GM19395 (cell line): ENCODE results near the gene MGAT4B.
A peak's percentile ranks its signal among the peaks of the same experiment; 100 is the strongest.

Experiments
- ATAC-seq: cut with Tn5 transposase; IDR thresholded peaks from one replicate; pipeline ENCODE4 v1.9.1; 2021; ENCODE audit warnings: mild to moderate bottlenecking, moderate library complexity; ENCODE audit not compliant: unreplicated experiment

MGAT4B gene

GRCh38 chr5:179812997-179813607 lies 6.4 kb upstream of the MGAT4B start:
- no peak for ATAC-seq

DNA sequence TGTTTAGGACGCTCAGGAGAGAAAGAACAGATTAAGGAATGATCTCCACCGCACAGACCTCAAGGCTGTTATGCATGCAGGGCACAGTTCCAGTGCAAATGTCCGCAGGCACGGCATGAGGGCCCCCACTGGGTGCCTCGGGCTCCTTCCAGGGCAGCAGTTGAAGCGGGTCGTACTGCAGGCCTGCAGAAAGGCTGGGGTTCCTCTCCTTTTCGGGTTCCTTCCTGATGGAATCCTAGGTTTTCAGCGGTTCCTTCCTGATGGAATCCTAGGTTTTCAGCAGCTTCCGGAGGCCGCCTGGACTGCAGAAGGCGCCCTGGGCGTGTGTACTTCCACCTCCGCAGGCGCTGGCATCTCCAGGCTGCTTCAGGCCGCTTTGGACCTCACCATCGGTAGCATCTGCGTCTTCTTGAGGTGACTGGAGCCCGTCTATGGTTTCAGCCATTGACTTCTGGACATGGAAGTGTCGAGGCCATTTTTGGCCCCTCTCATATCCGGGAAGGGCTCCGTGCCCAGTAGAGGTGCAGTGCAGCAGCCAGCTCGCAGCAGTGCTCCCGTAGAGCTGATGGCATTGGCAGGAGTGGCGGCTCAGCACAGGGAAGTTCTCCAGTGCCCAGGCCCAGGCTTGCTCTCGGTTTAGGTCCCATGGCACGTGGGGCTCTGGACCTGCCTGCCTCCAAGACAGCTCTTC lies 5.6 kb upstream of the MGAT4B start:
- ATAC-seq: no peak

DNA sequence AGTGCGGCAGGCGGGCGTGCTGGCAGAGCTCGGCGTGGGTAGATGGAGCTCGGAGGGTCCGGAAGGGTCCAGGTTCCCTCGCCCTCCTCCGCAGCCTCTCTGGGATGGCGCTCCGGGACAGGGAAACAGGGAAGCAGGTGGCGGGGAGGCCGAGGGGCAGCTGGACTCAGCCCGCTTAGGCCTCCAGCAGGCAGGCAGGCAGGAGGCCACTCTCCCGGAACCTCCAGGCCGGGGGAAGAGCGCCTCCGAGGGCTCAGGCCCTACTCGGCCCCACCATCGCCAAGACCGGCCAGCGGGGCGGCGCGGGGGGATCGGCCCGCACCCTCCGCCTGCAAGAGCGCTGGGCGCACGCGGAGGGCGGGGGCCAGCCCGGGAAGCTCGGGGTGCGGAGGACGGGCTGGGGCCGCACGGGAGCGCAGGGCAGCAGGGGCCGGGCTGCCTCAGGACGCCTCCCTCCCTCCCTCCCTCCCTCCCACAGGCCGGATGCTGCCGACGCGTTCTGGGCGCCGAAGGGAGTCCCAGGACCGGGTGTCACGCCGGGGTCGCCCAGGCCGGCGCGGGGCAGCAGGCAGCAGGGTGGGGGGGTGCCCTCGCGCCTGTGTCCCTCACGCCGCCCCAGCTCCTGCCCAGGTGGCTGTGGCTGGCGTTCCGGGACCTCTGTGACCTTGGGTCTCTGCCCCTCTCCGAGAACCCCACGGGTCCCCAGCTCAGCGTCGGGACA lies 977 bp downstream of the MGAT4B start:
- ATAC-seq: peak; percentile 27

GRCh38 chr5:179805070-179805528 lies 1.6 kb downstream of the MGAT4B start:
- ATAC-seq: no peak

- ATAC-seq: no peak
Observed at GRCh38 chr5:179804555-179804947, 2.1 kb downstream of the MGAT4B start.

GRCh38 chr5:179803651-179804554 lies 2.8 kb downstream of the MGAT4B start:
- ATAC-seq: no peak

DNA sequence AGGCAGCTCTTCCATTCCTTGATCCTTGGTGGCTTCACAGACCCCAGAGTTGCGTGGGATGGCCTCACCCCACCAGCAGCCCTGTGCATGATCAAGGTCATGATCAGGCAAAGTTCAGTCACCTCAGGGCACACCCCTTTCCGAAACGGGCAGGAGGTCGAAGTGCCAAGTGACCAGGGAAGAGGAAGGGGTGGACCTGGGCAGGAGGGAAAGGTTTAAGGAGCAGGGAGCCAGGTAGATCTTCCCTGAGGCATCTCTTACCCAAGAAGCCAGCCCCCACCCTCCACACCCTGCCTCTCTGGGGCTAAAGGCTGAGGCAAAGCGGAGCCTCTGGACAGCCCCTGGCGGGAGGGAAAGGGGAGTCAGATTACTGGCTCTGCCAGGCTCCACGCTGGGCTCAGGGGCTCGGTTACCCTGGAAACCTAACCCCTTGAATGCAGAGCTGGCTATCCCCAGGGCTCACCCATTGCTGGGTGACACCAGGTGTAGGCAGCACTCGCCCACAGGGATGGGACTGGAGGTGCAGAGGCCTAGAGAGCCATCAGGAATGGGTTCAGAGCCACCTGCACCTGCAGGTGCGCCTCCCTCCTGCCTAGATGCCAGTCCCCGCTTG lies 3.6 kb downstream of the MGAT4B start:
- ATAC-seq: no peak

DNA sequence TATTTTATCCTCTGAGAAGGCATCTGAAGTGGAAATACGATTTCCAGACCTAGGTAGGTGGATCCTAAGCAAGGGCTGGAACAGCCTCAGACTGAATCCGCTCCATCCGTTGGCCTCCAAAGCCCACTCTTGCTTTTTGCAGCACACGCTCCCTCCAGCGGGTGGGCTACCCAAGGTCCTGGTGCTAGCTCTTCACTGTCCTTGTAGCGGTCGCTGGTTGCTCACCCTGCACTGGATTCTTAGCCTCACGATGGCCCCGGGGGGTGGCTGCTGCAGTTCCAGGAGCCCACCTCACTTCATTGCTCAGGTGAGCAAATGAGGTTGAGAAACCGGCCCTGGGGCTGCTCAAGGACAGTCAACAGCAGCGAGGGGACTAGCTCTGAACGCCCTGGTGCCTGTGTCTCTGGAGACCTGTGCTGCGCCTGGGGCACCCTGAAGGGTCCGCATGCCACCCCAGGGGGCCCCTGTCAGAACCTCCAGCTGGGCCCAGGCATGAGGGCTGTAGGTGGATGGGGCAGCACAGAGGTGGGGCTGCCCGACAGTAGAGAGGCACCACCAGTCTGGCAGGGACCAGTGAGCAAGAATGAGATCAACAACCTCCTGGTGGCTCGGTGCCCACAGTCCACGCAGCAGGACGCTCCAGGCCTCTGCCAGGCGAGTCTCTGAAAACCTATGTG lies 4.3 kb downstream of the MGAT4B start:
- ATAC-seq: no peak

DNA sequence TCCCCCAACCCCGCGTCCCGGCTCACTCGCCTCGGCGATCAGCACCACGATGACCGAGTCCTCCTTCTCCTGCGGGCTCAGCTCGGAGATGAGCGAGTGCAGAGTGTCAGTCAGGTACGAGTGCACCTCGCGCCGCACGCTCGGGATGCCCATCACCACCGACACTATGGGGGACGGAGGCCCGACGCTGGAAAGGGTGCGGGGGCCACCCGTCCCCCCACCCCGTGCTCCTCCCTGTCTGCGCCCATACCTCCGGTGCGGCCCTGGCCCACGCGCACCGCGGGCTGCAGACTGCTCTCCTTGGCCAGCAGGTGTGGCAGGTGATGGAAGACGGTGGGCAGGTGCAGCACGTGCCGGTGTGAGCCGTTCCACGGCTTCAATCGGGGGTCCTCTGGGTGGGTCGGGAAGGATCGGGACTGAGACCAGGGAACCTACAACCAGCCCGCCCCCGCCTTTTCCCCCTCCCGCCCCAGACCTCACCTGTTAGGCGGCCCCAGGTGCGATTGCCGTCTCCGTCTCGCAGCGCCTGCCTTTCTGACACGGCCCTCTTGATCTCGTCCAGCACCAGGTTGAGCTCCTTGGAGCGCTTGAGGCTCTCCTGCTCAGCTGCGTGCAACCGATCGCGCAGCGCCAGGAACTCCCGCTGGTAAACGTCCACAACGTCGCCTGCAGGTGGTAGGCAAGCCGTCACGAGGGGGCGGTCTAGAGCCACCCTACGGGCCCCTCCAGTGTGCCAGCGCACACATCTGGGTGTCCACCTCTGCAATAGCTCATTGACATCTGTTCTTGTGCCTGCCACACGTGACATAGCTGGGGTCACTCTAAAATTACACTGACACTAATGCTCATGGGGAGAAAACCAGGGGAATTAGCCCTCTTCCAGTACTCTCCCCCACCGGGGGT lies 5.1 kb downstream of the MGAT4B start:
- peak; percentile 30 for ATAC-seq

DNA sequence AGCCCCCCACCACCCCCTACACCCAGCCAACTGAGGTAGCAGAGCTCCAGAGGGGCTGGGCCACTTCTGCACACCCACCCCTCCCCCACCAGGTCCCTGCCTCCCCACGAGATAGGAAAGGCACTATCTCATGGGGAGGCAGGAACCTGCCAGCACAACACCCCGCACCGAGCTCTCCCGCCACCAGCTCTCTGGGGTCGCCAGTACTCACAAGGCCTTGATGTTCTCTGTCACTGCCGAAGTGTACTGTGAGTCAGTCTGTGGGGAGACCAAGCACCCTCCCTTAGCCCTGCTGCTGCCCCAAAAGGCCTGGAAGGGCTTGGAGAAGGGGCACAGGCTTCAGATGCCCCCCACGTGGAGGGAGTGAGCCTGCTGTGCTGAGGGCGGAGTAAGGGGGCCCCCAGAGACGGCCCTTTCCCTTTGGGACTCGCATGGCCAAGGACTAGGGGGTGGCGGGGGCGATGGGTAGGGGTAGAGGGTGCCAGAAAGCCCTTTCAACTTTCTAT lies 5.9 kb downstream of the MGAT4B start:
- no peak for ATAC-seq

GRCh38 chr5:179800071-179800695 lies 6.5 kb downstream of the MGAT4B start:
- no peak for ATAC-seq

- no peak for ATAC-seq
Observed at GRCh38 chr5:179799644-179799973, 7.1 kb downstream of the MGAT4B start.

GRCh38 chr5:179798771-179799643 lies 7.7 kb downstream of the MGAT4B start:
- no peak for ATAC-seq

DNA sequence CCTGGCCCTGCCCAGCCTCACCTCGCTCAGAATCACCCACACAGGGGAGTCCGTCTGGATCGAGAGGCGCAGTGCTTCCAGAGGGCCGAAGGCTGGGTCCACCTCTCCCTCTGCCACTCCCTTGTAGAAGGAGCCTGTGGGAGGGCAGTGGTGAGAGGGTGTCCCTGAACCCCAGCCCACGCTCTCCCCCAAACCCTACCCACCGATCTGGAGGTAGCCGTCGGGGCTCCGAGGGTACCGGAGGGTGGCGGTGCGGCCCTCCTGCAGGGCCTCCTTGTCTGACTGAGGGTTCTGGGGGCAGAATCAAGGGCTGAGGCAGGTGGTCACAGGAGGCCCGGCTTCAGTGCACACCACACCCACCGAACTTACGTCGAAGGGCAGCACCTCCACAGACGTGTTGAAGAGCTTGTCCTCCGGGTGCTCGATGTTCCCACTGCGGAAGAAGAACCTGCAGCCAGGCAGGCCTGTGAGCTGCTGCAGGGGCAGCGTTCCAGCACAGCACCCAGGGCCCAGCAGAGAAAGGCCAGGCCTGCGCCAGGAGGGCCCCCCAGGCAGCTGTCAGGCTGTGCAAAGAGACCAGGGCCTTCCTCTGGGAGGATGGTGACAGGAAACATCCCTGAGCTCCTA lies 8.4 kb downstream of the MGAT4B start:
- ATAC-seq: no peak

DNA sequence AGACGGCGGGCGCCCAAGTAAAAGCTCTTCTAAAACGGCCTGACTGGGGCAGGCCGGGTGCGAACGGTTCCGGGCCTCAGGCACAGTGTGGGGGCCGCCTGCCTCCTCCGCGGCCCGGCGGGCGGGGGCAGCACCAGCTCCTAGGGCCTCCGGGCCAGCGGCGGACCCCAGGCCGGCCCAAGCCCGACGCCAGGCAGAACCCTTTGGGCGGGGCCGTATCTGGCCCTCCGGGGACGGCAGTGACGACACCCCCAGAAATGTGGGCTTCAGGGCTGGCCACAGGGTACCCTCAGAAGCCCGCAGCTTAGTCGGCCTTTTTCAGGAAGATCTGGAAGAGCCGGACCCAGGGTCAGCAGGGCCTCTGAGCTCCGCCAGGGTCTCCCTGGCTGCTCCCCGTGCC lies 8.9 kb downstream of the MGAT4B start:
- ATAC-seq: no peak

DNA sequence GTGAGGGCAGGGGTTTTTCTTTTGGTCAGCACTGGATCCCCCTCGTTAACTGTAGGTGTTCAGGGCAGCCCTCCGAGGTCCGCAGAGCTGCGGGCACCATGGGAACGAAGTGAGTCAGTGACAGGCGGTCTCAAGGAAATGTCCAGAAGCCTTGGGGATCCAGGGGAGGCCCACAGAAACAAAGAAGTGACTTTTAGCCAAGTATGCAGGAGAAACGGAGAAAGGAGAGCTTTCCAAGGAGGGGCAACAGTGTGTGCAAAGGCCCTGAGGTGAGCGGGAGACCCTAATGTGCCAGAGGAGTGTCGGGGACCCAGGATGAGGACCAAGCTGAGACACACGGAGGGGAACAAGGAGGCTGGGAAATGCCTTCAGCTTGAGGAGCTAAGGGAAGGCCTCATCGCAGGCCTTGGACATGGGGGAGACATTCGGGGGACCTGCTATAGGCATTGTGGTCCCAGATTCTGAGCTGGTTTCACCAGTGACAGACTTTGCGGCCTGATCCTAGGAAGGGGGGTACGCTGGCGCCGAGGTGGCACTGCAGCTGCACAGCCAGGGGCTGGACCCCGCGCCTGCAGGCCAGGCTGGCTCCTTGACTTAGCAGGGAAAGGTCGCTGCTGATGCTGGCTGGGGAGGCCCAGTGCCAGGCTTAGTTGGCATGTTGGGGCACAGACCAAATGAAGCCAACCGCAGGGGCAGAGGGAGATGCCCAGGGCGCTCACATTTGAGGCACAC lies 9.6 kb downstream of the MGAT4B start:
- ATAC-seq: no peak
